Erythroblast (primary cell): Measurements from ENCODE around the gene SIX2.
"Not testable (repeated sequence)": the region's sequence is repeated elsewhere in the genome, so short reads cannot be mapped to it uniquely, and the experiment has no call there.

ENCODE experiments used
- DNase-seq, 2 experiments: peaks; one replicate each; lab custom pipeline; 2025; lab: John Stamatoyannopoulos, UW
- GATA1 ChIP-seq: IDR thresholded peaks from 2 replicates; pipeline ENCODE4 v1.6.1; 2011; ENCODE audit warnings: low read depth, mild to moderate bottlenecking, control low read depth, low read length, moderate library complexity
- POLR2A ChIP-seq: IDR thresholded peaks from 2 replicates; pipeline ENCODE4 v1.6.1; 2011; ENCODE audit warnings: mild to moderate bottlenecking, low read length

SIX2 gene

DNA sequence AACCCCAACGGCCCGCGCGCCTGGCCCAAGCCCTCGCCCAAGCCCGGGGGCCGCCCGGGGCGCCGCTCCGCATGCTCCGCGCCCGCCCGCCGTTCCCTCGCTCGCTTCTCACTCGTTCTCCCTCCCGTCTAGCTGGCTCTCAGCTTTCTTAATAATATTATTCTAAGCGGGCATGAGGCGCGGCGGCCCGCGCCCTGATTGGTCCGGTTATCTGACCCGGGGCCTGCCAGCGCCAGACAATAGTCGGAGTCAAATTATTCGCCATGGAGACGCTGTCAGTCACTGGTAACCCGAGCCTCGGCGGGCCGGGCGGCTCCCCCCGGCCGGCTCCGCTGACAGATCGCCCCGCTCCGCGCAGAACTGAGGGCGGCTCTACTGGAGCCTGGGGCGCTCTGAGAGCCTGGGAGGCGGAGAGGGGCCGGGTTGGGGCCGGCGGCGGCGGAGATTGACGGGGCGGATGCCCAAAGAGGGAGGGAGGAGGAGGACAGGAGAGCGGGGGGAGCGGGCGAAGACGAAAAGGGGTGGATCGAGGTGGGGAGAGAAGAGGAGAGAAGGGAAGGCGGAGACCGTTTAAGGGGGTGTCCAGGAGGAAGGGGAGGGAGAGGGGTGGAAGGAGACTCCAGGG is at the start of gene SIX2:
Gene SIX2, minus strand, starts transcription at position 150 of the 625 bp plus-strand sequence. CDS start 342 bp downstream, outside the sequence.
- peak in 1 of 2 experiments; percentile 37 for DNase-seq
- no peak for TF ChIP-seq POLR2A
- no peak for TF ChIP-seq GATA1

DNA sequence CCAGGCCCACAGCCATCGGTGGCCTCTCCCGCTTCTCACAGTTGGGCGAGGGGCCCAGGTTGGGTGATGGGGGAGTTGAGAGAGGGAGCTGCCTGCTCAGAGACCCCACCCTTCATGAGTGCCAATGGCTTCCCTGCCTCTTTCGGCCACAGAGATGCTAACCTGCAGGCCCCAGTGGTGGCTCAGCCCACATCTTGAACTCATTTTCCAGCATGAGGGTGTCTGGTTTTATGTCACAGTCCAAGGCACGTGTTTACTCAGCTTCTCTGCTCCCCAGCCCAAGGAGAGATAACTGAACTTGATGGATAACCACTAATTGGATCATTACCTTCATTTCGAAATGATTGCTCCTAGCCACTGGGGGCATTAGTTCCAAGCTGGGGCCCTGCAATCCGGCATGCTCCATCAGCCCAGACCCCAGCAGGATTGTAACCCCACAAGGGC is 45.9 kb upstream of the SIX2 start:
- DNase-seq: no peak
- TF ChIP-seq POLR2A (no peak), GATA1 (no peak)

DNA sequence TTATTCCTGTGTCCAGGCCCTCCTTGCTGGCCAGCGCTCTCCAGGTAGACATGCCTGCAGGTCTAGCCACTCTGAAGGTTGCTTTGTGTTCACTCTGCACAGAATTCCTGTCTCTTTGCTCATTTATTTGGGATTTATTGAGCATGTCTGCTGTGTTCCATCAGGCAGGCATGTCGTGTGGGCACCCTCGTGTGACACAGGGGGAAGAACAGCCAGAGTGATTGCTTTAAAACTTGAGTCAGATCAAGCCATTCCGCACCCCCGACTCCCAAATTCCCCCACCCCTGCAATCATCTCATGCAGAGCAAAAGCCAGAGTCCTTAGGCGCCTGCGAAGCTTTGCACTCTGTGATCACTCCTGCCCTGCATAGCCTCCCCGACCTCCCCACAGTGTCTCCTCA is 44.7 kb upstream of the SIX2 start:
- TF ChIP-seq GATA1 (no peak), POLR2A (no peak)

DNA sequence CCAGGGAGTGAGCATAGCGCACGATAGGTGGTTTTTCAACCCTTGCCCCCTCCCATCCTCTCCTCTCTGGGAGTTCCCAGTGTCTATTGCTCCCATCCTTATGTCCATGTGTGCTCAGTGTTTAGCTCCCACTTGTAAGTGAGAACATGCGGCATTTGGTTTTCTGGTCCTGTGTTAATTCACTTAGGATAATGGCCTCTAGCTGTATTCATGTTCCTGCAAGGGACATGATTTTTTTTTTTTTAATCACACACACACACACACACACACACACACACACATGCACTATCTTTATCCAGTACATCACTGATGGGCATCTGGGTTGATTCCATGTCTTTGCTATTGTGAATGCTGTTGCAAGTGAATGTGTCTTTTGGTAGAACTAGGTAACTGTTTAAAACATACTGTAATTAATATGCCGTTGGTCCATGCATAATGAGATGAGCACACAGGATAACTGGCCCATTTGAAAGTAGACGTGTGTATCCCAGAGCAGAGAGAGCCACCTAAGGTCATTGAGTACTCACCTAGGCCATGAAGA is 43.2 kb upstream of the SIX2 start:
- DNase-seq: no peak
- TF ChIP-seq POLR2A (no peak), GATA1 (no peak)

More for the DNA sequence above, 44.7 kb upstream of the SIX2 start:
- DNase-seq: no peak

DNA sequence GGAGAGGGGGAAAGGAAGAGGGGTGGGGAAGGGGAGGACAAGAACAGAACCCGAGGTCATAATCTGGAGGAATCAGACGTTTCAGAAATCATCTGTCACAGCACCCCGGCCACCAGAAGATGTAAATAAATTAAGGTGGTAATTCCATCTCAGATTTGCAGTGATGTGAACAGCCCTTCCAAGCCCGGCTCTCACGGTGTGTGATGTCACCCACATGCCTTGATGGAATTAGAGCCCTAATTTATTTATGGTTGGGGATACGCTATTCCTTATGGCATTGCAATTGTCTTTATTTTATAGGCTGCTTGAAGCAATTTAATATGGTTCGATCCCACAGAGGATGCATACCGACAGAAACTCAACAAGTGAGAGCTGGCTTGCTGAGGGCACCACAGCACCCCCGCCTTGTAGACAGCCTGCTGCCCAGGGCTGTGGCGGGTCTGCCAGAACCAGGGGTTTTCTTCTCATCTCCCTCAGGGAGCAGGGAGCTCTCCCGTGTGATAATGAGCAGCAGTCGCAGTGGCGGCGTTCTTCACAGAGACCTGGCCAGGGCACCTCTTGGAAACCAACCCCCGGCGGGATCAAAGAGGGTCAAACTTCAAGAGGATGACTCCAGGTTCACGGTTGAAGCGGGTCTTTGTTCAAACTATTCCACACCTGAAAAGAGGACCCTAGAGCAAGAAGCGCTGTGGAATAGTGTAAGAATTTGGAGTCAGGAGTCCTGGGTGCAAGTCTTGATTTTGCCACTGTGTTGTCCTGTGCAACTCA is 40.5 kb upstream of the SIX2 start:
- DNase-seq: no peak
- no peak for TF ChIP-seq GATA1
- no peak for TF ChIP-seq POLR2A

DNA sequence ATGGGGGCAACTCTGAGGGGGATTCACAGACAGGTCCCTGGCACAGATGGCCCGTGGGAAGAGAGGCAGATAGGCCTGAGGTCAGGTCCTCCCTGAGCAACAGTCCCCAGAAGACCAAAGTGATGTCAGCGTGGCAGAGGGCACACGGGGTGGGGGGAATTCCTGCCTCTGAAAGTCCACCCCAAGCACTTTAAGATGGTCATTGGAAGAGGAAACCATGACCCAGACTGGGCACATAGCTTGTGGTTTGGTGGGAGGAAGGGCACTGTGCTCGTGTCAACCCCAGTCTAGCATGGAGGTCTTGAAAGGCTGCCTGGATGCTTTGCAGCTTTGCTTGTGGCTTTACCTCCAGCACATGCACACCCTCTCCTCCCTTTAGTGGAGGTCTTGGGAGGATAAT is 38.0 kb upstream of the SIX2 start:
- DNase-seq: no peak
- TF ChIP-seq POLR2A (no peak), GATA1 (no peak)

DNA sequence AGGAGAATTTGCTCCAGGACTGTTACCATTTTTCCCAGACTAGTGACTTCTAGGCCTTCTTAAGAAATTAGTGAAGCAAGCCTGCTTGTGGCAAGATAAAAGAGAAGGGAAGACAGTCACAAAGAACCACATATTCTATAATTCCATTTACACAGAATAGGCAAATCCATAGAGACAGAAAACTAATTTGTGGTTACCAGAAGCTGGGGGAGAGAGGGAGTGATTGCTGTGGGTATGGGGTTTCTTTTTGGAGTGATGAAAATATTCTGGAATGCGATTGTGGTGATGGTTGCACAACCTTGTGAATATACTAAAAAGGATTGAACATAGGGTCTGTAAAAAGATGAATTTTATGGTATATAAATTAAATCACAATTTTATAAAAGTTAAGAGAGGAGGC is 37.5 kb upstream of the SIX2 start:
- TF ChIP-seq POLR2A (no peak), GATA1 (no peak)
- no peak for DNase-seq

DNA sequence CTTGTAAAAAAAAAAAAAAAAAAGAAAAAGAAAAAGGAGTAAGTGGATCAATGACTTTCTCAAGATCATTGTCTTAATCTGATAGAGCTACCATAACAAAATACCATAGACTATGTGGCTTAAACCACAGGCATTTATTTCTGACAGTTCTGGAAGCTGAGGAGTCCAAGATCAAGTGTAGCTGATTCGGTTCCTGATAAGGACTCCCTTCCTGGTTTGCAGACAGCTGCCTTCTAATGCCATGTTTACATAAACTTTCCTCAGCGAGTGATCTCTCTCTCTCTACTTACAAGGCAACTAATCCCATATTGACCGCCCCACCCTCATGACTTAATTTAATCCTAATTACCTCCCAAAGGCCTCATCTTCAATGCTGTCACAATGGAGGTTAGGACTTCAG is 36.5 kb upstream of the SIX2 start:
- TF ChIP-seq POLR2A (no peak), GATA1 (no peak)
- no peak for DNase-seq

DNA sequence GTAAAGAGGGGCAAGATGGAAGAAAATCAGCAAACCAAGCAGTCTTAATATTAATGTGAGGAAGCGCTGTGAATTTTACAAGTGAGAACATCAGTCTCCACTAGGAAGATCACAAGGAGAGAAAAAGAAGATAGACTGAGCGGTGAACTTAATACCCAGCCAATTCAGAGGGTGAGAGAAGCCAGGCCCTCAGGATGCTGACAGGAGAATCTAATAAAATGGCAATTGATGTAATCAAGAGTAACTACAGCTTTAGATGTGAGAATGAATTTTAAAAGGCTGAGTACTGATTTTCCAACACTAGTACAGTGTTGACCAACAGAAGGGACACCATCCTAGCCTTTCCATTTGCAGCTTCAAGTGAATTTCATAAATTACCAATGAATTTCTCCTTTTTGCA is 35.7 kb upstream of the SIX2 start:
- TF ChIP-seq GATA1 (no peak), POLR2A (no peak)
- DNase-seq: no peak

DNA sequence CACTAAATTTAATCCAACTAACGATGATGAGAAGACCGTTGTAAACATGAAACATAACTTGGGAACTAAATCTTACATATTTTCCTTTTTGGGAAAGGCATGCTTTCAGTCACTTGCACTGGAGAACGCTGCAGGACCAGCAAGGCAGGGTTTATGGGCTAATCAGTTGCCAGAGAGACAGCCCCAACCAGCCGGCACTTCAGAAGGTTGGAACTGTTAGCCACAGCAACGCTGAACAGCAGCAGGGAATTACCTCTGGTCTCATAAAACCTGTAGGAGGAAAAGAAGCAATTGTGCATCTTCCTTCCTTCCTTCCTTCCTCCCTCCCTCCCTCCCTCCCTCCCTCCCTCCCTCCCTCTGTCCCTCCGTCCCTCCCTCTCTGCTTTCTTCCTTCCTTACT is 33.9 kb upstream of the SIX2 start:
- no peak for TF ChIP-seq GATA1
- TF ChIP-seq POLR2A: no peak
- DNase-seq: no peak

DNA sequence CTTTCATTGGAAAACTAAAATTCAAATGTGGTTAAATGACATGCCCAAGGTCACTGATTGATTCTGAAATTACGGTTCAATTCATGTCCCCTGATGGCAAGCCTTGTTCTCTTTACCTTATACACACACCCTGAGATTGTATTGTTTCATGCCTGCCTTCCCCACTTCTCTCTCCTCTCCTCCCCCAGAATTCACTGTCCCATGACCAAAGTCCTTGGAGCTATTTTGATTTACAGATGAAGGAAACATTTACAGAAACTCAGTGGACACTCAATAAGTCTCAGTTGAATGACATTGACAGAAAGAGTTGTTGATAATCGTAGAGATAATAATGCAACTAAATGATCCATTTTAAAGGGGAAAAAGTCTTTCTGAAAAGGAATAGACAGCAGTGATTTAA is 33.1 kb upstream of the SIX2 start:
- DNase-seq: no peak
- TF ChIP-seq POLR2A (no peak), GATA1 (no peak)

DNA sequence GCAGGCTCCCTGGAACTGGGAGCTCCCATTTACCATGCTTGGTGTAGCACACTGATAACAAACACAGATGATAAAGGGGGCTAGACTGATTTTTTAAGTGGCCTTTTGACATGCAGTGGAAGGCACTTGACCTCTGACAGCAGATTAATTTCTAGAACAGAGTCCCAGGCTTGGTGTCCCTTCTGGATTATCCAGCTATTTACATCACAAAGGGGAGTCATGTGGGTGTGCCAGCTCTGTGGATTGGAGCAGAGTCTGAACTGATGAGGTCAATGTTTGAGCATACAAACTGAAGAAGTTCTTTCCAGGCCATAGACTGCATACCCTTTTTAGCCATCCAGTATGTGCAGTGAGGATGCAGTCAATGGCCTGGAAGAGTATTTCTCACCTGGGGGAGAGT is 31.5 kb upstream of the SIX2 start:
- DNase-seq: no peak
- TF ChIP-seq POLR2A (no peak), GATA1 (no peak)

DNA sequence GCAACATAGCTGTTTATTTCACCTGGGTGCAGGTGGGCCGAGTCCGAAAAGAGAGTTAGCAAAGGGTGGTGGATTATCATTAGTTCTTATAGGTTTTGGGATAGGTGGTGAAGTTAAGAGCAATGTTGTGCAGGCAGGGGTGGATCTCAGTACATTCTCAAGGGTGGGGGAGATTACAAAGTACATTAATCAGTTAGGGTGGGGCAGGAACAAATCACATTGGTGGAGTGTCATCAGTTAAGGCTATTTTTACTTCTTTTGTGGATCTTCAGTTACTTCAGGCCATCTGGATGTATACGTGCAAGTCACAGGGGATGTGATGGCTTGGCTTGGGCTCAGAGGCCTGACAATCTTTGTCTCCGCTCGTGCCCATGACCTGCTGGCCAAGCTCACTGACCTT is 30.6 kb upstream of the SIX2 start:
- DNase-seq: not testable (repeated sequence)

DNA sequence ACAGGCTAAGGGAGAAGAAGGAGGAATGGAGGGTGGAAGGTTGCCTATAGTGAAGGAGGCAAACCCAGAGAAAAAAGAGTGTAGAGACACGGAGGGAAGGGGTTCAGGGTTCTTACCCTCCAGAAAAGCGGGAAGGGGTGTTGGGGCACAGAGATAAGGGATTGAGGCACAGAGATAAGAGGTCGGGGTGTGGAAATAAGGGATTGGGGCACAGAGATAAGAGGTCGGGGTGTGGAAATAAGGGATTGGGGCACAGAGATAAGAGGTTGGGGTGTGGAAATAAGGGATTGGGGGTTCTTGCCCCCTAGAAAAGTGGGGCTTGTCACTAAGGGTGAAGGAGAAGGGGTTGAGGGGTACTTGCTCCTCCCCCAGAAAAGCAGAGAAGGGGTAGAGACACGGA is 29.6 kb upstream of the SIX2 start:
- peak in 1 of 2 experiments; percentile 9 for DNase-seq

DNA sequence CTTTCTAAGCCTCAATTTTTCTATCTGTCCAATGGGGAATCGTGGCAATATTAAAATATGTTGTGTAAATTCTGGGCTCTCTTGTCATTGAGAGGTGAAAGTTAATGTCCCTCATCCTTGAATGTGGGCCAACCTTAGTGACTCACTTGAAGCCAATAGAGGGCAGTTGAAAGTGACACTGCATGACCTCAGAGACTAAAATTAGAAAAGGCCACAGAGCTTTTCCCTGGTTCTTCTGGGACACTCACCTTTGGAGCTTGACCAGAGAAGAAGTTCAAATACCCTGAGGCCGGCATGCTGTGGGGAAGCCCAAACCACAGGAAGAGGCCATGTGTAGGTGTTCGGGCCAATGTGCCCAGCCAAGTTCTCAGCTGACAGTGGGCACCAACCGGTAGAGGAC is 24.1 kb upstream of the SIX2 start:
- DNase-seq: peak in 1 of 2 experiments; percentile 18
- no peak for TF ChIP-seq POLR2A
- no peak for TF ChIP-seq GATA1
